GM23338 (cell line): ENCODE data around the gene COP1. TPM values are rescaled to one million over a fixed set of nuclear protein-coding genes. Genes with fewer than 3 reads are reported as not detected.

Source experiments
- ATAC-seq: fragments of 200-7000 bp; cut with Tn5 transposase; 3 replicates; pipeline ENCODE4 v1.9.1; 2020
- DNase-seq: peaks from one replicate; pipeline ENCODE4 v3.0.0-alpha.2; 2015; ENCODE audit warnings: low spot score
- H2AFZ ChIP-seq: fragments of 200-600 bp; sonication (generic); 2 replicates; pipeline ENCODE4 v1.8.0; 2016; ENCODE audit warnings: antibody characterized with exemption, mild to moderate bottlenecking, moderate library complexity
- H3F3A ChIP-seq: fragments of 200-600 bp; sonication (generic); replicated peaks from 2 replicates; pipeline ENCODE4 v1.8.0; 2017; ENCODE audit warnings: antibody characterized with exemption, mixed run types, low read depth
- H3K27ac ChIP-seq: fragments of 200-600 bp; sonication (generic); 2 replicates; pipeline ENCODE4 v1.6.1; 2016; ENCODE audit warnings: low read depth
- H3K27me3 ChIP-seq: fragments of 200-600 bp; sonication (generic); 2 replicates; pipeline ENCODE4 v1.8.0; 2016; ENCODE audit warnings: mild to moderate bottlenecking, mixed run types, moderate library complexity; ENCODE audit not compliant: insufficient read depth
- H3K36me3 ChIP-seq: fragments of 200-600 bp; sonication (generic); 2 replicates; pipeline ENCODE4 v1.8.0; 2016; ENCODE audit warnings: mild to moderate bottlenecking; ENCODE audit not compliant: insufficient read depth
- H3K4me1 ChIP-seq: fragments of 200-600 bp; sonication (generic); 2 replicates; pipeline ENCODE4 v1.8.0; 2016; ENCODE audit warnings: mild to moderate bottlenecking, moderate library complexity; ENCODE audit not compliant: insufficient read depth
- H3K4me2 ChIP-seq: fragments of 200-600 bp; sonication (generic); 2 replicates; pipeline ENCODE4 v1.7.1; 2017; ENCODE audit warnings: mixed run types
- H3K4me3 ChIP-seq: fragments of 200-600 bp; sonication (generic); 2 replicates; pipeline ENCODE4 v1.6.1; 2016; ENCODE audit warnings: mixed run types
- H3K79me2 ChIP-seq: fragments of 200-600 bp; sonication (generic); replicated peaks from 2 replicates; pipeline ENCODE4 v1.8.0; 2017; ENCODE audit warnings: mild to moderate bottlenecking; ENCODE audit not compliant: insufficient read depth
- H3K9me2 ChIP-seq: fragments of 200-600 bp; sonication (generic); 2 replicates; pipeline ENCODE4 v1.8.0; 2017; ENCODE audit not compliant: insufficient read depth
- H4K20me1 ChIP-seq: fragments of 200-600 bp; sonication (generic); replicated peaks from 2 replicates; pipeline ENCODE4 v1.8.0; 2017; ENCODE audit warnings: mild to moderate bottlenecking; ENCODE audit not compliant: insufficient read depth
- H3K27ac Mint-ChIP-seq: 2 replicates; pipeline ENCODE4 v1.8.0; 2020; ENCODE audit warnings: inconsistent platforms, mild to moderate bottlenecking, moderate library complexity, mixed read lengths
- H3K27me3 Mint-ChIP-seq: 3 replicates; pipeline ENCODE4 v1.8.0; 2022; ENCODE audit warnings: low read depth, mild to moderate bottlenecking, moderate library complexity, mixed read lengths, inconsistent platforms; ENCODE audit not compliant: insufficient read depth, poor library complexity
- H3K36me3 Mint-ChIP-seq: 3 replicates; pipeline ENCODE4 v1.8.0; 2021; ENCODE audit warnings: low read depth, mild to moderate bottlenecking, inconsistent platforms, moderate library complexity, mixed read lengths
- H3K4me1 Mint-ChIP-seq: 3 replicates; pipeline ENCODE4 v1.8.0; 2020; ENCODE audit warnings: mild to moderate bottlenecking, inconsistent platforms, mixed read lengths
- H3K4me3 Mint-ChIP-seq: 3 replicates; pipeline ENCODE4 v1.8.0; 2021; ENCODE audit warnings: moderate library complexity, mild to moderate bottlenecking, inconsistent platforms, mixed read lengths
- H3K9me3 Mint-ChIP-seq: 3 replicates; pipeline ENCODE4 v1.8.0; 2020; ENCODE audit warnings: moderate library complexity, mild to moderate bottlenecking, inconsistent platforms, mixed read lengths
- CREB1 ChIP-seq: fragments of 250-450 bp; sonication (Bioruptor Pico); IDR thresholded peaks from 2 replicates; pipeline ENCODE4 v1.5.0; 2020; ENCODE audit warnings: low read depth, mild to moderate bottlenecking, moderate library complexity
- CTCF ChIP-seq, 2 experiments: fragments of 200-600 bp in 1 of 2; sonication (generic) in 1 of 2; conservative IDR thresholded peaks; 2 replicates each; pipeline versions ENCODE4 v1.5.1 to v1.6.1; 2016 to 2017; ENCODE audit warnings: antibody characterized with exemption in 2 of 2, low read depth in 2 of 2, mild to moderate bottlenecking in 2 of 2, moderate library complexity in 1 of 2
- EZH2phosphoT487 ChIP-seq: fragments of 200-600 bp; sonication (generic); IDR thresholded peaks from one replicate; pipeline ENCODE4 v1.8.1; 2018; ENCODE audit warnings: antibody characterized with exemption; ENCODE audit not compliant: unreplicated experiment
- NANOG ChIP-seq: IDR thresholded peaks from 2 replicates; pipeline ENCODE4 v1.6.1; 2016; ENCODE audit warnings: antibody characterized with exemption, borderline replicate concordance
- POLR2AphosphoS5 ChIP-seq: IDR thresholded peaks from 2 replicates; pipeline ENCODE4 v1.6.1; 2016; ENCODE audit warnings: antibody characterized with exemption, low read depth
- ZNF331 ChIP-seq: fragments of 250-450 bp; sonication (Bioruptor Pico); IDR thresholded peaks from 2 replicates; pipeline ENCODE4 v1.5.0; 2020; ENCODE audit warnings: low read depth, mild to moderate bottlenecking, moderate library complexity
- ZNF462 ChIP-seq: fragments of 250-450 bp; sonication (Bioruptor Pico); IDR thresholded peaks from 2 replicates; pipeline ENCODE4 v1.5.0; 2020; ENCODE audit warnings: mild to moderate bottlenecking, moderate library complexity
- polyA plus RNA-seq: library from polyadenylated mRNA; unstranded; fragments of >200 nt; fragmentation: Nextera tagmentation; extraction: Ambion mirVana; gene quantifications from 2 replicates; pipeline ENCODE4 v1.2.1, GENCODE V29; 2016
- total RNA-seq: library from RNA; depleted of rRNA; stranded (reverse); fragments of >200 nt; shearing (Covaris generic); gene quantifications from 2 replicates; pipeline ENCODE4 v1.2.3, GENCODE V29; 2014

Gene COP1
- total and polyA plus RNA-seq, 2 experiments from 2014 or later: 54.0 to 54.9 TPM

GRCh38 chr1:176193663-176194062, 13.4 kb downstream of the COP1 start (continued):
- no peak for TF ChIP-seq ZNF462 (CRISPR knock-in tag)

DNA sequence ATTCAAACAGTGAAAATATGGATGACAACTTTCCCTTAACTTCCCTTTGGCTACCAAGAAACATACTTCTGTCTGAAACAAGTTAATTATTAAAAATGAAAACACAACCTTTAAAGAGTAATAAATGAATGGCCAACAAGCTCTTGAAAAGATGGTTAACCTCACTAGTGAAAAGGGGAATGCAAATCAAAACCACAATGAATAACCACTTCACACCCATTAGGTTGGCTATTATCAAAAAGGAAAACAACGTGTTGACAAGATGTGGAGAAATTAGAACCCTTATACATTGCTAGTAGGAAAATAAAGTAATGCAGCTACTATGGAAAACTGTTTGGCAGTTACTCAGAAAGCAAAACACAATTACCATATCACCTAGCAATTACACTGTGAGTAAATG, 14.1 kb downstream of the COP1 start:
- H3K27me3 Mint-ChIP-seq: peaks cover 7% of the 10 kb centered on the region
- ATAC-seq (no peak), DNase-seq (no peak)
- Histone ChIP-seq H4K20me1 (peaks cover 17% of the 10 kb centered on the region), H3K27me3 (no peaks in the 10 kb centered on the region), H3F3A (no peaks in the 10 kb centered on the region), H3K79me2 (peaks cover 99% of the 10 kb centered on the region), H2AFZ (no peak overlapping the region), H3K27ac (no peak overlapping the region), H3K4me3 (no peak overlapping the region), H3K36me3 (no peaks in the 10 kb centered on the region), H3K4me1 (0 out of 2 replicates have a peak, but pooled peaks cover 9% of the 10 kb centered on the region), H3K9me2 (no peaks in the 10 kb centered on the region), H3K4me2 (no peak overlapping the region)
- H3K27ac Mint-ChIP-seq: no peak overlapping the region
- H3K4me1 Mint-ChIP-seq: peaks cover 31% of the 10 kb centered on the region
- H3K4me3 Mint-ChIP-seq: no peak overlapping the region
- H3K36me3 Mint-ChIP-seq: no peaks in the 10 kb centered on the region
- H3K9me3 Mint-ChIP-seq: no peaks in the 10 kb centered on the region
- TF ChIP-seq ZNF331 (CRISPR knock-in tag): no peak
- TF ChIP-seq EZH2phosphoT487: no peak
- TF ChIP-seq NANOG: no peak
- TF ChIP-seq CREB1 (CRISPR knock-in tag): no peak
- no peak for TF ChIP-seq CTCF (conservative IDR thresholded peaks at IDR 0.05; ENCODE audit: low read depth in 2 of 2)
- TF ChIP-seq POLR2AphosphoS5: no peak
- TF ChIP-seq ZNF462 (CRISPR knock-in tag): no peak
